ENCODE data around the gene IPO11. TPM values are rescaled to one million over a fixed set of nuclear protein-coding genes. Genes with fewer than 3 reads are reported as not detected.

Gene IPO11
- total and polyA plus RNA-seq, 2 of the 13 experiments (the other 11 are each of a cell fraction or from before 2014, with no cell fraction given) = 13.9 to 24.4 TPM

DNA sequence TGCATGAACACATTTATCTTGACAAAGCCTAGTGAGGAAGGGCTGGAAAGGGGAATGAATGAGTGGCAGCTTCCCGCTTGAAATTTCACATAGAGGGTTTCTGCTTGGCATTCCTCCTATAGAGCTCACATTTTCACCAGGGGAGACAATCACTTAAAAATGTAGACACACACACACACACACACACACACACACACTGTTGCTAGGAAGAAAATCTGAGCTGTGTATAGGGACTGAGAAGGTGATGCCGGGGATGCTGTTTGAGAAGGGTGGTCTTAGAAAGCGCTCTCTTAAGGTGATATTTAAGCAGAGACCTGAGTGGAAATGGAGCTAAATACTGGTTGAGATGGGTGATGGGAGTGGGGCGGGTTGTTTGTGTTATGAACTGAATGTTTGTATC is 236.5 kb downstream of the IPO11 start:
- DNase-seq (ENCODE audit: low spot score) (no peak), ATAC-seq (no peak), FAIRE-seq (no peak)
- 79% methylated on average over 4 of the region's 4 CpGs for WGBS (ENCODE audit: low lambda C conversion rate)
- H3K79me2 ChIP-seq (ENCODE audit: insufficient read depth, low read length) = no peaks in the 10 kb centered on the region
- no peaks in the 10 kb centered on the region for H3K9me3 ChIP-seq (ENCODE audit: low read length)
- no TSS peak for BruUV-seq (replicated peaks)
- peaks cover 62% of the 10 kb centered on the region for H3K4me1 ChIP-seq (ENCODE audit: insufficient read depth, low read length)
- no peaks in the 10 kb centered on the region for H3K36me3 ChIP-seq (replicated peaks in 1 of 2; ENCODE audit: control insufficient read depth in 1 of 2, insufficient read depth in 2 of 2, low read length in 2 of 2)
- no peaks in the 10 kb centered on the region for H4K20me1 ChIP-seq (ENCODE audit: insufficient read depth, low read length)
- H3K27ac ChIP-seq (ENCODE audit: extremely low read length, insufficient read depth, low read length) = no peak overlapping the region
- POLR2A ChIA-PET = no interaction called here
- in situ Hi-C loops (cut with HindIII; ENCODE audit: extremely low pct_ligation_motif_present, low pct_unique_long_range_greater_than_20kb) = no loop called here
- no peaks in the 10 kb centered on the region for H3K27me3 ChIP-seq (ENCODE audit: control insufficient read depth in 1 of 2, insufficient read depth in 2 of 2, low read length in 2 of 2)
- no peak overlapping the region for H3K4me2 ChIP-seq (ENCODE audit: low read depth, low read length)
- CTCF ChIA-PET (ENCODE audit: low intra/inter-chr PET ratio, low total read pairs) = no interaction called here
- TF ChIP-seq ZNF614 (CRISPR knock-in tag; IDR thresholded peaks at IDR 0.05; ENCODE audit: borderline replicate concordance) = no peak
- no peak overlapping the region for H2AFZ ChIP-seq (ENCODE audit: low read length)
- intact Hi-C loops (cut with micrococcal nuclease; ENCODE audit: unreplicated experiment) = no loop called here
- no peak overlapping the region for H3K9ac ChIP-seq (ENCODE audit: insufficient read depth, low read depth, low read length)
- H3K4me3 ChIP-seq (replicated peaks in 1 of 3; ENCODE audit: insufficient read depth in 1 of 3, low read depth in 2 of 3, low read length in 3 of 3) = no peak overlapping the region

DNA sequence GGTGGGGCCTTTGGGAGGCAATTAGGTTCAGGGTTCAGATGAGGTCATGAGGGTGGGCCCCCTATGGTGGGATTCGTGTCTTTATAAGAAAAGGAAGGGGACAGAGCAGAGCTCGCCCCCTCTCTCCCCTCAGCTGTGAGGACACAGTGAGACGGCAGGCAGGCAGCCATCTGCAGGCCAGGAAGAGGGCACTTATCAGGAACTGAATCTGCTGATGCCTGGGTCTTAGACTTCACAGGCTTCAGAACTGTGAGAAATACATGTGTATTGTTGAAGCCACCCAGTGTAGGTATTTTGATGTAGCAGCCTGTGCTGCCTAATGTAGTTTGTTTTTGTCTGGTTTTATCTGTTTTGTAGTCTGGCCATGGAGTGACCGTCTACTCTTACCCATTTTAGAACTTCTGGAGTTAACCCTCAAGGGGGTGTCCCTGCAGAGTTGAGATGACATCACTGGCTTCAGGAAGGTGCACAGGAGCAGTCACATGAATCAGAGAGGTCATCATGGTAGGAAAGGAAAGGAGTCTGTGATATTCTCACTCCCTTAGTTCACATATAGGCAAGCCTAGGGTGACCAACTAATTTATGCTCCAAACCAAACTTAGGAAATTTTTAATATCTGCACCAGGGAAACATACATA is 237.0 kb downstream of the IPO11 start:
- Histone ChIP-seq H3K79me2 (ENCODE audit: insufficient read depth, low read length) (no peaks in the 10 kb centered on the region), H3K4me2 (ENCODE audit: low read depth, low read length) (no peak overlapping the region), H3K27me3 (ENCODE audit: control insufficient read depth in 1 of 2, insufficient read depth in 2 of 2, low read length in 2 of 2) (no peaks in the 10 kb centered on the region), H3K9ac (ENCODE audit: insufficient read depth, low read depth, low read length) (no peak overlapping the region), H3K36me3 (replicated peaks in 1 of 2; ENCODE audit: control insufficient read depth in 1 of 2, insufficient read depth in 2 of 2, low read length in 2 of 2) (no peaks in the 10 kb centered on the region), H3K4me1 (ENCODE audit: insufficient read depth, low read length) (peaks cover 61% of the 10 kb centered on the region), H2AFZ (ENCODE audit: low read length) (no peak overlapping the region), H4K20me1 (ENCODE audit: insufficient read depth, low read length) (no peaks in the 10 kb centered on the region), H3K4me3 (replicated peaks in 1 of 3; ENCODE audit: insufficient read depth in 1 of 3, low read depth in 2 of 3, low read length in 3 of 3) (no peak overlapping the region), H3K9me3 (ENCODE audit: low read length) (no peaks in the 10 kb centered on the region), H3K27ac (ENCODE audit: extremely low read length, insufficient read depth, low read length) (no peak overlapping the region)
- ChIA-PET CTCF (ENCODE audit: low intra/inter-chr PET ratio, low total read pairs) (no interaction called here), POLR2A (no interaction called here)
- WGBS (ENCODE audit: low lambda C conversion rate) = 44% methylated on average over 3 of the region's 4 CpGs
- ATAC-seq (no peak), FAIRE-seq (no peak), DNase-seq (ENCODE audit: low spot score) (no peak)
- no TSS peak for BruUV-seq (replicated peaks)
- intact Hi-C loops (cut with micrococcal nuclease; ENCODE audit: unreplicated experiment) (no loop called here), in situ Hi-C loops (cut with HindIII; ENCODE audit: extremely low pct_ligation_motif_present, low pct_unique_long_range_greater_than_20kb) (no loop called here)
- TF ChIP-seq GPBP1L1 (CRISPR knock-in tag; IDR thresholded peaks at IDR 0.05) = no peak
- TF ChIP-seq ZNF800 (CRISPR knock-in tag; IDR thresholded peaks at IDR 0.05) = no peak
- TF ChIP-seq ZMAT5 (CRISPR knock-in tag; IDR thresholded peaks at IDR 0.05; ENCODE audit: borderline replicate concordance, low read depth) = no peak

Measured in HepG2 (cell line).